Parathyroid adenoma (tissue), 2 donors: ENCODE results near the gene SURF1.

Experiments
- H2AFZ ChIP-seq: fragments of 300-600 bp; sonication (generic); one replicate; pipeline ENCODE4 v1.7.0; 2017; ENCODE audit warnings: antibody characterized with exemption, mild to moderate bottlenecking
- H3K27ac ChIP-seq: fragments of 300-600 bp; sonication (generic); one replicate; pipeline ENCODE4 v1.7.0; 2017
- H3K27me3 ChIP-seq: fragments of 300-600 bp; sonication (generic); one replicate; pipeline ENCODE4 v1.7.0; 2017; ENCODE audit warnings: low read length; ENCODE audit not compliant: control insufficient read depth, insufficient read depth
- H3K36me3 ChIP-seq: fragments of 300-600 bp; sonication (generic); one replicate; pipeline ENCODE4 v1.7.0; 2017; ENCODE audit warnings: low read length; ENCODE audit not compliant: control insufficient read depth, insufficient read depth
- H3K4me1 ChIP-seq: fragments of 300-600 bp; sonication (generic); one replicate; pipeline ENCODE4 v1.7.0; 2017; ENCODE audit warnings: control low read depth
- H3K4me2 ChIP-seq: fragments of 300-600 bp; sonication (generic); one replicate; pipeline ENCODE4 v1.7.0; 2017; ENCODE audit warnings: low read length
- H3K4me3 ChIP-seq: fragments of 300-600 bp; sonication (generic); one replicate; pipeline ENCODE4 v1.7.0; 2017; ENCODE audit warnings: low read depth, low read length
- H3K79me2 ChIP-seq: fragments of 300-600 bp; sonication (generic); one replicate; pipeline ENCODE4 v1.7.0; 2017; ENCODE audit warnings: control low read depth
- H3K9ac ChIP-seq: fragments of 300-600 bp; sonication (generic); one replicate; pipeline ENCODE4 v1.7.0; 2017; ENCODE audit warnings: mild to moderate bottlenecking
- H3K9me3 ChIP-seq: fragments of 300-600 bp; sonication (generic); one replicate; pipeline ENCODE4 v1.7.0; 2017; ENCODE audit warnings: low read length; ENCODE audit not compliant: control insufficient read depth
- TF ChIP-seq, protein P1 (sequence below): fragments of 300-600 bp; sonication (generic); IDR thresholded peaks from one replicate; pipeline ENCODE4 v1.7.0; 2017; ENCODE audit warnings: antibody characterized with exemption, mild to moderate bottlenecking
- donor health status: primary hyperparathyroidism.

SURF1 gene

DNA sequence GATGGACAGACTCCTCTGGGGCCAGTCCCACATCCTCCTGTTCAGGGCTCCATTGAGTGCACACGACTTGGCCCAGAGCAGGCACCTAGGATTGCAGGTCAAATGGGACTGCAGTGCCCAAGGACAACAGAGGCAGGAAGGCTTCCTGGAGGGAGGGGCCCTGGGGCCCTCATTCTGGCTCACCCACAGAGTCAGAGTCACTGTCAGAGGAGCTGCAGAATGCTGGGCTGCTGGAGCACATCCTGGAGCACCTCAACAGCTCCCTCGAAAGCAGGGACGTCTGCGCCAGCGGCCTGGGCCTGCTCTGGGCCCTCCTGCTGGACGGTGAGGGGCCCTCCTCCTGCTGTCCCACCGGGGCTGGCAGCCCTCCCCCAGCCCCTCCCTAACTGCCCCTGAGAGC, 46.4 kb upstream of the SURF1 start:
- Histone ChIP-seq H3K4me1 (no peaks in the 10 kb centered on the region), H2AFZ (no peak overlapping the region), H3K4me3 (no peak overlapping the region), H3K27ac (no peak overlapping the region), H3K27me3 (no peaks in the 10 kb centered on the region), H3K79me2 (no peaks in the 10 kb centered on the region), H3K36me3 (no peaks in the 10 kb centered on the region), H3K9ac (no peak overlapping the region), H3K4me2 (no peak overlapping the region), H3K9me3 (no peaks in the 10 kb centered on the region)
- TF ChIP-seq, protein P1, sequence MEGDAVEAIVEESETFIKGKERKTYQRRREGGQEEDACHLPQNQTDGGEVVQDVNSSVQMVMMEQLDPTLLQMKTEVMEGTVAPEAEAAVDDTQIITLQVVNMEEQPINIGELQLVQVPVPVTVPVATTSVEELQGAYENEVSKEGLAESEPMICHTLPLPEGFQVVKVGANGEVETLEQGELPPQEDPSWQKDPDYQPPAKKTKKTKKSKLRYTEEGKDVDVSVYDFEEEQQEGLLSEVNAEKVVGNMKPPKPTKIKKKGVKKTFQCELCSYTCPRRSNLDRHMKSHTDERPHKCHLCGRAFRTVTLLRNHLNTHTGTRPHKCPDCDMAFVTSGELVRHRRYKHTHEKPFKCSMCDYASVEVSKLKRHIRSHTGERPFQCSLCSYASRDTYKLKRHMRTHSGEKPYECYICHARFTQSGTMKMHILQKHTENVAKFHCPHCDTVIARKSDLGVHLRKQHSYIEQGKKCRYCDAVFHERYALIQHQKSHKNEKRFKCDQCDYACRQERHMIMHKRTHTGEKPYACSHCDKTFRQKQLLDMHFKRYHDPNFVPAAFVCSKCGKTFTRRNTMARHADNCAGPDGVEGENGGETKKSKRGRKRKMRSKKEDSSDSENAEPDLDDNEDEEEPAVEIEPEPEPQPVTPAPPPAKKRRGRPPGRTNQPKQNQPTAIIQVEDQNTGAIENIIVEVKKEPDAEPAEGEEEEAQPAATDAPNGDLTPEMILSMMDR: no peak

DNA sequence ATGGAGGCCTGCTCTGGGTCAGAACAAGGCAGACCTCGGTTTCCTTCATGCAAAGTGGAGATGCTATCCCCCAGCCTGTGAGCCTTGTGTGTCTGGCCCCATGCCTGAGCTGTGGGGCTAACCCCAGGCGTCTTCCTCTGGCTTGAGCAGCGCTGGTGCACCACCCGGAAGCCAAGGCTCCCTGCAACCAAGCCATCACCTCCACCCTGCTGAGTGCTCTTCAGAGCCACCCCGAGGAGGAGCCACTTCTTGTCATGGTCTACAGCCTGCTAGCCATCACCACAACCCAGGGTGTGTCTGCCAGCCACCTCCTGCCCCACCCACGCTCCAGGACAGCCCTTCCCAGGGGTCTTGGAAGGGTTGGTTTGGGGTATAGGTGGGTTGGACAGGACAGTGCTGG, 45.3 kb upstream of the SURF1 start:
- H3K9ac ChIP-seq: no peak overlapping the region
- no peaks in the 10 kb centered on the region for H3K27me3 ChIP-seq
- TF ChIP-seq, protein P1: no peak
- H3K36me3 ChIP-seq: no peaks in the 10 kb centered on the region
- no peaks in the 10 kb centered on the region for H3K9me3 ChIP-seq
- no peaks in the 10 kb centered on the region for H3K79me2 ChIP-seq
- no peak overlapping the region for H3K4me3 ChIP-seq
- H3K27ac ChIP-seq: no peak overlapping the region
- no peaks in the 10 kb centered on the region for H3K4me1 ChIP-seq
- H3K4me2 ChIP-seq: no peak overlapping the region
- no peak overlapping the region for H2AFZ ChIP-seq

DNA sequence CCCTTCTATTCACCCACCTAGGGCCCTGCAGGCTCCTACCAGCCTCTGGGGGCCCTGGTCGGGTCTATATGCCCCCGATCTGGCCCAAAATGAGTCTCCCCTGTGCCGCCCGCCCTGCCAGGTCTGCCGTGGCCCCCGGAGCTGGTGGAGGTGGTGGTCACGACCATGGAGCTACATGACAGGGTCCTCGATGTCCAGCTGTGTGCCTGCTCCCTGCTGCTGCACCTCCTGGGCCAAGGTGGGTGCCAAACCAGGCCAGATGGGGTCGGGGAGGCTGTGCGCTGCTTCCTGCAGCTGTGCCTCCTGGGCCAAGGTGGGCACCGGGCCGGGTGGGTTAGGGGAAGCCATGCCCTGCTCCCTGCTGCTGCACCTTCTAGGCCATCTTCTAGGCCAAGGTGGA, 44.0 kb upstream of the SURF1 start:
- H3K4me3 ChIP-seq: no peak overlapping the region
- H3K9ac ChIP-seq: no peak overlapping the region
- H3K27me3 ChIP-seq: no peaks in the 10 kb centered on the region
- TF ChIP-seq, protein P1: no peak
- no peak overlapping the region for H3K4me2 ChIP-seq
- H3K4me1 ChIP-seq: no peaks in the 10 kb centered on the region
- H3K9me3 ChIP-seq: no peaks in the 10 kb centered on the region
- H2AFZ ChIP-seq: no peak overlapping the region
- no peak overlapping the region for H3K27ac ChIP-seq
- H3K79me2 ChIP-seq: no peaks in the 10 kb centered on the region
- no peaks in the 10 kb centered on the region for H3K36me3 ChIP-seq

DNA sequence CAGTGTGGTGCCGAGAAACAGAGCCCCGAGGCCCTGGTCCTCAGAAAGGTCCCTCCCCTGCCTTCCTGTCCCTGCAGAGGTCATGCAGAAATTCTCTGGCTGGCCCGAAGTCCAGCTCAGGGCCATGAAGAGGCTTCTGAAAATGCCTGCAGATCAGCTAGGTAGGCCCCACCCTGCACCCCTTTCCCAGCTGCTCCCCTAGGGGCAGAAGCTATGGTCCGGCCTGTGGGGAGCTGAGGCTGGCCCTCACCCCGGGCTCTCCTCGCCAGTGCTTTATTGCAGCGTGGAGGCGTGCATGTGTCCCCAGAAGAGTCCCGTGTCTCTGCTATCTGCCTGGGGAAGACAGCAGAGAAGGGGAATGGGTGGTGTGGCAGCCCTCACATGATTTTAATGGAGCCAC, 41.6 kb upstream of the SURF1 start:
- H3K4me1 ChIP-seq: no peaks in the 10 kb centered on the region
- H3K9ac ChIP-seq: no peak overlapping the region
- TF ChIP-seq, protein P1: no peak
- no peaks in the 10 kb centered on the region for H3K27me3 ChIP-seq
- H3K4me2 ChIP-seq: no peak overlapping the region
- no peaks in the 10 kb centered on the region for H3K9me3 ChIP-seq
- no peaks in the 10 kb centered on the region for H3K36me3 ChIP-seq
- no peak overlapping the region for H2AFZ ChIP-seq
- no peak overlapping the region for H3K27ac ChIP-seq
- H3K4me3 ChIP-seq: no peak overlapping the region
- H3K79me2 ChIP-seq: no peaks in the 10 kb centered on the region

DNA sequence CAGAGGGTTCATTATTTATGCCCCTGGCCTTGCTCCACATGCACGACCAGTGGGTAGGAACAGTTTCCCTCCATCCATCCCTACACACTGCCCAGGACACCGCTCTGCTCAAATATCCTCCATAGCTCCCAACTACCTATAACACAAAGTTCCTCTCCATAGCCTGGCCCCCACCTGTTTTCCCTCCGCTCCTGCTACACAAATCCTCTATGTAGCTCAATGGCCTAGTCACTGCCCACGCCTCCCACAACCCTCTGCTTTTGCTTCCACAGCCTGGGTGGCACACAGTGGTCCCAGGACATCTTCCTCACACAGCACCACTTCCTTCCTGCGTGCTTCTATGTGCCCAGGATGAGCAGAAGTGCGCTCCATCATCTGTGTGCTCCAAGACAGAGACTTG, 41.1 kb upstream of the SURF1 start:
- no peak overlapping the region for H2AFZ ChIP-seq
- H3K27me3 ChIP-seq: no peaks in the 10 kb centered on the region

More for the DNA sequence above, 41.1 kb upstream of the SURF1 start:
- Histone ChIP-seq H3K9me3 (no peaks in the 10 kb centered on the region), H3K4me3 (no peak overlapping the region), H3K4me2 (no peak overlapping the region), H3K79me2 (no peaks in the 10 kb centered on the region), H3K9ac (no peak overlapping the region), H3K36me3 (no peaks in the 10 kb centered on the region), H3K4me1 (no peaks in the 10 kb centered on the region), H3K27ac (no peak overlapping the region)
- TF ChIP-seq, protein P1: no peak
